Keratinocyte (primary cell): Measurements from ENCODE around the gene CAMK2D. TPM values are rescaled to one million over a fixed set of nuclear protein-coding genes. Genes with fewer than 3 reads are reported as not detected.

Experiments
- DNase-seq: peaks from one replicate; pipeline ENCODE4 v3.0.0-alpha.2; 2011; ENCODE audit warnings: low read depth, missing footprints, low spot score
- FAIRE-seq: peaks from 2 replicates; lab custom pipeline; 2011; peaks lifted over from hg19 to GRCh38; lab: Jason Lieb, UNC
- H2AFZ ChIP-seq: 2 replicates; pipeline ENCODE4 v1.6.0; 2012; ENCODE audit warnings: low read length, control low read depth, inconsistent platforms; ENCODE audit not compliant: control insufficient read depth
- H3K27ac ChIP-seq: 2 replicates; pipeline ENCODE4 v1.5.1; 2011; ENCODE audit warnings: low read length; ENCODE audit not compliant: control insufficient read depth, insufficient read depth
- H3K27me3 ChIP-seq: 3 replicates; pipeline ENCODE4 v1.6.0; 2011; ENCODE audit warnings: low read length; ENCODE audit not compliant: control insufficient read depth, insufficient read depth; ENCODE audit errors: extremely low read depth
- H3K36me3 ChIP-seq, 2 experiments: 2 replicates in 1 of 2; 3 replicates in 1 of 2; pipeline ENCODE4 v1.5.1; 2011; ENCODE audit warnings: low read length in 2 of 2, mild to moderate bottlenecking in 1 of 2; ENCODE audit not compliant: control insufficient read depth in 2 of 2, insufficient read depth in 2 of 2; ENCODE audit errors: extremely low read depth in 1 of 2
- H3K4me1 ChIP-seq: 3 replicates; pipeline ENCODE4 v1.5.1; 2011; ENCODE audit warnings: low read length; ENCODE audit not compliant: control insufficient read depth, insufficient read depth; ENCODE audit errors: extremely low read depth
- H3K4me2 ChIP-seq: 3 replicates; pipeline ENCODE4 v1.6.0; 2011; ENCODE audit warnings: low read depth, low read length; ENCODE audit not compliant: control insufficient read depth, insufficient read depth; ENCODE audit errors: extremely low read depth
- H3K4me3 ChIP-seq, 3 experiments: fragments of 200-600 bp in 1 of 3; sonication (generic) in 1 of 3; 2 replicates in 2 of 3; 3 replicates in 1 of 3; pipeline ENCODE4 v1.5.1; 2011 to 2016; ENCODE audit warnings: low read length in 3 of 3, mild to moderate bottlenecking in 3 of 3, control low read depth in 2 of 3, inconsistent platforms in 1 of 3, low read depth in 1 of 3, mixed read lengths in 1 of 3, mixed run types in 1 of 3, moderate library complexity in 1 of 3; ENCODE audit not compliant: control insufficient read depth in 2 of 3, insufficient read depth in 2 of 3; ENCODE audit errors: extremely low read depth in 1 of 3
- H3K79me2 ChIP-seq: 2 replicates; pipeline ENCODE4 v1.6.0; 2012; ENCODE audit warnings: low read length; ENCODE audit not compliant: control insufficient read depth, insufficient read depth
- H3K9ac ChIP-seq: 3 replicates; pipeline ENCODE4 v1.6.0; 2011; ENCODE audit warnings: low read length; ENCODE audit not compliant: control insufficient read depth, insufficient read depth; ENCODE audit errors: extremely low read depth
- H3K9me1 ChIP-seq: 3 replicates; pipeline ENCODE4 v1.6.0; 2011; ENCODE audit warnings: low read length; ENCODE audit not compliant: control insufficient read depth, insufficient read depth; ENCODE audit errors: extremely low read depth
- H3K9me3 ChIP-seq: 2 replicates; pipeline ENCODE4 v1.5.1; 2012; ENCODE audit warnings: low read depth, low read length; ENCODE audit not compliant: control insufficient read depth
- H4K20me1 ChIP-seq: 3 replicates; pipeline ENCODE4 v1.6.0; 2011; ENCODE audit warnings: low read length; ENCODE audit not compliant: control insufficient read depth, insufficient read depth; ENCODE audit errors: extremely low read depth
- CTCF ChIP-seq, 3 experiments: IDR thresholded peaks in 1 of 3; conservative IDR thresholded peaks in 1 of 3; optimal IDR thresholded peaks in 1 of 3; 2 replicates in 2 of 3; 3 replicates in 1 of 3; pipeline versions ENCODE3 to v1.5.1; 2011; ENCODE audit warnings: low read length in 3 of 3, mild to moderate bottlenecking in 3 of 3, moderate library complexity in 2 of 3, control low read depth in 1 of 3, inconsistent platforms in 1 of 3; ENCODE audit not compliant: insufficient read depth in 2 of 3; ENCODE audit errors: extremely low read depth in 1 of 3
- EZH2 ChIP-seq: IDR thresholded peaks from one replicate; pipeline ENCODE4 v1.6.1; 2012; ENCODE audit warnings: inconsistent platforms, mild to moderate bottlenecking, low read length, moderate library complexity
- dilution Hi-C: fragments of 300-500 bp; cut with MboI; formaldehyde crosslinking; loops from one replicate; pipeline ENCODE4 v1.7.0; 2020; ENCODE audit warnings: low sequenced_read_pairs; ENCODE audit not compliant: extremely low pct_ligation_motif_present
- polyA plus RNA-seq, 5 experiments: library from polyadenylated mRNA; depleted of rRNA in 3 of 5; stranded (reverse) in 3 of 5; stranded (forward) in 1 of 5; unstranded in 1 of 5; fragments of >200 nt; gene quantifications; 1 replicate in 1 of 5; 2 replicates in 3 of 5; 3 replicates in 1 of 5; pipeline versions ENCODE4 v1.2.1 to v1.2.3, GENCODE V29; 2011 to 2012; ENCODE audit warnings: missing spikeins in 2 of 5, low read depth in 1 of 5, low replicate concordance in 1 of 5

The CAMK2D gene
- polyA plus RNA-seq, 1 donor (not counting 4 experiments of a cell fraction or from before 2014, with no cell fraction given), result 18.8 TPM

- no peaks in the 10 kb centered on the region for H3K79me2 ChIP-seq
- H3K27me3 ChIP-seq, result no peaks in the 10 kb centered on the region
- dilution Hi-C loops, result no loop called here
- H3K9ac ChIP-seq, result no peak overlapping the region
- H3K27ac ChIP-seq, result no peak overlapping the region
- no peaks in the 10 kb centered on the region for H4K20me1 ChIP-seq
- H3K9me1 ChIP-seq, result no peaks in the 10 kb centered on the region
- FAIRE-seq (no peak), DNase-seq (no peak)
- no peak overlapping the region for H3K4me2 ChIP-seq
- H2AFZ ChIP-seq, result no peak overlapping the region
- H3K4me1 ChIP-seq, result peaks cover 12% of the 10 kb centered on the region
- H3K9me3 ChIP-seq, result no peaks in the 10 kb centered on the region
- H3K36me3 ChIP-seq, result no peaks in the 10 kb centered on the region
- no peak for TF ChIP-seq EZH2
- no peak for TF ChIP-seq CTCF (optimal IDR thresholded peaks at IDR 0.05 in 1 of 3, IDR thresholded peaks at IDR 0.05 in 1 of 3, conservative IDR thresholded peaks at IDR 0.05 in 1 of 3; ENCODE audit: extremely low read depth in 1 of 3, insufficient read depth in 2 of 3, low read length in 3 of 3)
- H3K4me3 ChIP-seq, result no peak overlapping the region
Observed at GRCh38 chr4:113783289-113783688, 21.8 kb upstream of the CAMK2D start.

GRCh38 chr4:113781439-113782040 is 20.0 kb upstream of the CAMK2D start:
- Histone ChIP-seq H3K9me1 (no peaks in the 10 kb centered on the region), H3K9me3 (no peaks in the 10 kb centered on the region), H3K27ac (no peak overlapping the region), H3K36me3 (no peaks in the 10 kb centered on the region), H3K4me2 (no peak overlapping the region), H3K4me3 (no peak overlapping the region), H3K27me3 (no peaks in the 10 kb centered on the region), H3K4me1 (peaks cover 12% of the 10 kb centered on the region), H3K9ac (no peak overlapping the region), H4K20me1 (no peaks in the 10 kb centered on the region), H3K79me2 (no peaks in the 10 kb centered on the region), H2AFZ (no peak overlapping the region)
- TF ChIP-seq EZH2, result no peak
- TF ChIP-seq CTCF (optimal IDR thresholded peaks at IDR 0.05 in 1 of 3, IDR thresholded peaks at IDR 0.05 in 1 of 3, conservative IDR thresholded peaks at IDR 0.05 in 1 of 3; ENCODE audit: extremely low read depth in 1 of 3, insufficient read depth in 2 of 3, low read length in 3 of 3), result peak in 2 of 3 experiments; percentile 34 to 45
- DNase-seq (no peak), FAIRE-seq (no peak)
- dilution Hi-C loops, result no loop called here
